LHCN-M2 (cell line): ENCODE data around the gene ALKBH1. TPM values are rescaled to one million over a fixed set of nuclear protein-coding genes. Genes with fewer than 3 reads are reported as not detected.
A peak's percentile ranks its signal among the peaks of the same experiment; 100 is the strongest.
"Not testable (repeated sequence)": the region's sequence is repeated elsewhere in the genome, so short reads cannot be mapped to it uniquely, and the experiment has no call there.

ENCODE experiments used
- DNase-seq: peaks from one replicate; pipeline ENCODE4 v3.0.0-alpha.2; 2012; ENCODE audit warnings: low read depth
- total RNA-seq: library from RNA; depleted of rRNA; stranded (reverse); fragments of >200 nt; gene quantifications from 2 replicates; pipeline ENCODE4 v1.2.3, GENCODE V29; 2014

ALKBH1 gene
- total RNA-seq, 1 experiment from 2014 or later, result 10.6 TPM

DNA sequence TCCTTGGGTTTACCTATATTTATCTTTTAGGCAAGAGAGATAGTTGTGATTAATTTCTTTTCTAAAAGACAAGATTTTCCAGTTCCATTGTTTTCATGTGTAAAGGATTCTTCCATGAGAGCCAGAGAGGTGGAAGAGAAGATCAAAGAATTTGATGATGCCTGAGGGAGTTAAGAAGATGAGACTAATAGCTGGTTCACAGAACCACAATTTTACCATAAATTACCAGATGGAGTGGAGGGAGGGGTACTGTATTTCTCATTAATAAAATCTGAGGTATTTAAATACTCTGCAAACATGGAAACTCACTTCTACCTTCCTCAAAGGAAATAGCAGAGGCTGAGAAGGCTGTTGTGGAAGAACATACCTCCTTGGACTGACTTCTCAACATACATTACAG is 34.6 kb downstream of the ALKBH1 start:
- DNase-seq, result no peak

DNA sequence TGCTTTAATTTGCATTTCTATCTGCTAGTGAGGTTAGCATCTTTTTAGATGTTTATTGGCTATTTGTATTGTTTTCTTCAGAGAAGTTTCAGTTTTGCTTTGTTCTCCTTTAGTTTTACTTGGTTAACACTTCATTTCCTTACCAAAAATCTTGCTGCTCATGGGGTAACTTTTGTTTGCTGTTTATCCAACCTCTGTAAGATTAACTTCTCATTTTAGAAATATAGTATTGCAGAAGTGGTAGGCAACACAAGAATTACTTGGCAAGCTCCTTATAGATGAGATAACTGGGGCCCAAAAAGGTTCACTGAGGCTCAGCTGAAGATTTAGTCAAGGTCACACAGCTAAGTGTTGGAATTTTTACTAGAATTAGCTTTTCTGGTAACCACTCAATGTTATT is 40.5 kb downstream of the ALKBH1 start:
- DNase-seq, result no peak

DNA sequence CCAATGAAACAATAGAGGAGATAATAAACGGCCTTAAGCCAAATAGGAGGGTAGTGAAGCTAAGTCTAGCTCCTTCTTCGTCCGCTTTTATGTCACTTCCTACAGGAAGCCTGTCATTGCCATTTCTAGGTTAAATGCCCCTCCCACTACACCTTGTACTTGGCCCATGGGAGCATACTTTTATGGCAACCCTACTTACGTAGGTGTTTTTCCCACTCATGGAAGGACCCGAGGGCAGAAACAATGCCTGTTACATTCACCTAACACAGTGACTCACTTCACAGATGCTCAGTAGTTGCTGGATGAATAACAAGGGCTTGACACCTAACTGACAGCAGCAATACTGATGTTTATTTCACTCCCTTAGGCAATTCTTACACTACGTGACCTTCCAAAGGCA is 44.5 kb downstream of the ALKBH1 start:
- no peak for DNase-seq

- DNase-seq, result not testable (repeated sequence)
Measured at GRCh38 chr14:77661562-77661961, 46.3 kb downstream of the ALKBH1 start.

DNA sequence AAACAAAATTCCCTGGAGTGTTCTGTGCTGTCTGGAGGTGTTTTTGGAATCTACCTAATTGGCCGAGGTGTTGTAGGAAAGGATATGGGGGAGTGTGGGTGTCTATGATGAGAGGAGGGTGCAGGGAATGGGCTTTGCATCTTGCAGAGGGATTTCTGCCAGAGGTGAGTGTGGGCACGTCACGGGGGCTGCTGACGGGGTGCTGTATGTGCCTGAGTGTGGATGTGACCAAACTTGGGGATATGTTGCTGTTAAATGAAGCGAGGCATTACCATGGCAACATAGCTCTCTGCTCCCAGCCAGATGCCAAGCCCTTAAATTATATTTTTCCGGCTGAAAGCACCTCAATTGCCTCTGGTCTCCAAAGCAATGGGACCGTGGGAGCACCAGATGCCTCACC is 47.1 kb downstream of the ALKBH1 start:
- no peak for DNase-seq

GRCh38 chr14:77659831-77660230 is 48.0 kb downstream of the ALKBH1 start:
- no peak for DNase-seq

DNA sequence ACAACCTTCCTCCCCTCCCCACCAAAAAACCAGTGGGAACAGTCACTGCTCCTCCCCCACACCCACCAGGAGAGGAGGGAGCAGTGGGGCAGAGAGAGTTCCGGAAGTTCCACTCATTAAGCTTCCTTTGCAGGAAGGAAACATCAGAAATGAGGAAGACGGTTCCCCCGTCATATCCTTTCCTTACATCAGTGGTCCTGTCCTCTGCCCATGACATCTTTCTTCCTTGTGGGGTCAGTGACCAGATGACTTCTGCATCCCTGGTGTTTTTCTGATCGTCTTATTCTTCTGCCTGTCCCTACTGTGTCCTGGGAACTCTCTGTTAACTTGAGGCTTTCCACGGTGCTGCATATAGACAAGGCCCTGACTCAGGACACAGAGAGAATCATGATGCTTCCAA is 50.5 kb downstream of the ALKBH1 start:
- no peak for DNase-seq

DNA sequence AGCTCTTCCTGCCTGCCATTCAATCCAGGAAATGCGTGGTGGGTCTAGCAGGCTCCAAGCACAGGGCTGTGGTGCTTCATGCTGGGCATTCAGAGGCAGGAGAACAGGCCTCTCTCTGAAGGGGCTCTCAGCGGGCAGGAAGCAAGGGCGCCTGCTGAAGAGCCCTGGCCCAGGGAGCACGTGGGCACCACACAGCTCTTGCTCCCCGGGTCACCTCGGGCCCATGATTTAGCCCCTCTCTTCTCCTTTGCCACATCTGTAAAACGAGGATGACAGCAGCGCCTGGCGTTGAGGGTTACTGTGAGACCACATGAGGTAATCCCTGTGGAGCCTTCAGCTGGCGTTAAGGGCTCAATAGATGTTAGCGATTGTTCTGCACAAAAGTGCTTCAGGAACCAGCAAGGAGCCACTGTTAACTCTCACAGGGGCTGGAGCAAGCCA is 53.8 kb downstream of the ALKBH1 start:
- no peak for DNase-seq

GRCh38 chr14:77649326-77649725 is 58.5 kb downstream of the ALKBH1 start:
- DNase-seq, result no peak

GRCh38 chr14:77648520-77649200 is 59.2 kb downstream of the ALKBH1 start:
- DNase-seq, result no peak

DNA sequence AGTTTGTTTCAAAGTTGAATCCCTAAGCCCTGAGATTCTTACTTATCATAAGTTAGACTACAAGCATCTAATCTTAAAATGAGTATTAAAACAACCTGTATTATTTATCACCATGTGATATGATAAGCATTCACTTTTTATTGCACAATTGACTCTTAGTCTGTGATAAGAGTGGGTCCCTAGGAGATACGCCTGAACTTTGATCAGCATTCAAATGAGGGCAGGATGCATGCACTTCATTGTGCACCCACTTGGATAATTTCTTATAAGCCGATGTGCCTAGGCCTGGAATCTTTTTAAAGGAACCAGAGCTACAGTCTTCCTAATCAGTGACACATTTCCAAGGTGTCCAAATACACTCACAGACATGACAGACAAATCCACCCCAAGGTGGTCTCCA is 60.0 kb downstream of the ALKBH1 start:
- DNase-seq, result no peak

- no peak for DNase-seq
Measured at GRCh38 chr14:77646907-77647306, 60.9 kb downstream of the ALKBH1 start.

DNA sequence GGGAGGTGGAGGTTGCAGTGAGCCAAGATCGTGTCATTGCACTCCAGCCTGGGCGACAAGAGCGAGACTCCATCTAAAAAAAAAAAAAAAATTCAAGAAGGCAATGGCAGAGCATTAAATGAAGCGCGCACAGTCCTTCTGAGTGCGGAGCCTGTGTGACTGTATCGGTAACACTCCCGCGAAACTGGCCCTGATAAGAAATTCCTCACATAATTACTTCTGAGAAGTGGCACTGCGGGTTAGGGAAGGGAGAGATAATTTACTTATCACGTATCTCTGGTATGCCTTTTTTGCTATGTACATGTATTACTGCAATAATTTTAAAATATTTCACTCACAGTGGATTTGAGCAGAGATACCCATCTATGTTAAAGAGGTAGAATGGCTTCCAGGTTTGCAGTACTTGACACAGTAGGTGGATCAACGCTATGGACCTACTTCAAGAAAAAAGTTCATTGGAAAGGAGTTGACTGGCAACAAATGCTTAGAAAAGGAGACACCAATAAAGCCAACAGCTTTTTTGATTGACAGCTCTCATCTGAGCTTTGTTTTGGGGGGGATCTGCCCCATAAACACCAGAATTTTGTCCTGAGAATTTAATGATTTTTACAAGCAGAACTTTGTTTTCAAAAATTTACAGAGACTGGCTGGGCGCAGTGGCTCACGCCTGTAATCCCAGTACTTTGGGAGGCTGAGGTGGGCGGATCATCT is 62.1 kb downstream of the ALKBH1 start:
- no peak for DNase-seq

- DNase-seq, result no peak
Measured at GRCh38 chr14:77642407-77642806, 65.4 kb downstream of the ALKBH1 start.

DNA sequence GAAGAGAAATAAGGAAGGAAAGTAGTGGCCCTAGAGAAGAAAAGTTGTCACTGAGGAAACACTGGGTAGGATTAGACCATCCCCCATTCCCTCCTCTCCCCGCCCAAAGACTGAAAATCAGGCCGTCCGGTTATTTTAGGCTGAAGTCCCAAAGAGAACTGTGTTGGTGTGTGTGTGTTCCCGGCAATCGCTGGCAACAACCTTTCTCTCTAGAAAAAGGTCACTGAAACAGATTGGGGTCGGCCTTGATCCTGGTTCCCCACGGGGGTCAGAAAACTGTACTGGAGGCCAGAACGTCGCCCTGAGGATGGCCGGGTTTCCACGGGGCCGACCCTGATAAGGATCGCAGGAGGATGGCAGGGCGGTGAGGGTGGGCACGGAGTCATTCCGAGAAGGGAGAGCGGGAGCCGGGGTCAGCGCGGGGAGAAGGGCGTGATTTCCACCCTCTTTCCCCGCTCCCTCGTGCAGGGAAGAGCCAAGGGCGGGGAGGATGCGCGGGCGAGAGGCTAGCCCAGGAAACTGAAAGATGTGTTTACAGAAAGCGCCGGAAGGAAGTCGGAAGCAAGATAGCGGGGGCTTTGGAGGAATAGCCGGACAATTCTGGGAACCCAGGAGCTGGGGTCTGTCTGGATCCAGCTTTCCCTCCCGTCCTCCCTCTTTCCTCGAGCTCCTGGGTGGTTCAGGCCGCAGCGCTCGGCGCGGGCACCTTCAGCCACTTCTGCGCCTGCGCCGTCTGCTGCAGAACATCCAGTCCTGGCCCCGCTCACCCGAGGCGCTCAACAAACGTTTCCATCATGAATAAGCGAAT is 66.1 kb downstream of the ALKBH1 start:
- peak; percentile 48 for DNase-seq

- DNase-seq, result no peak
Measured at GRCh38 chr14:77640756-77641533, 66.9 kb downstream of the ALKBH1 start.

GRCh38 chr14:77638771-77639171 is 69.1 kb downstream of the ALKBH1 start:
- peak; percentile 62 for DNase-seq

GRCh38 chr14:77635869-77636268 is 72.0 kb downstream of the ALKBH1 start:
- not testable (repeated sequence) for DNase-seq

GRCh38 chr14:77635466-77635865 is 72.4 kb downstream of the ALKBH1 start:
- not testable (repeated sequence) for DNase-seq

DNA sequence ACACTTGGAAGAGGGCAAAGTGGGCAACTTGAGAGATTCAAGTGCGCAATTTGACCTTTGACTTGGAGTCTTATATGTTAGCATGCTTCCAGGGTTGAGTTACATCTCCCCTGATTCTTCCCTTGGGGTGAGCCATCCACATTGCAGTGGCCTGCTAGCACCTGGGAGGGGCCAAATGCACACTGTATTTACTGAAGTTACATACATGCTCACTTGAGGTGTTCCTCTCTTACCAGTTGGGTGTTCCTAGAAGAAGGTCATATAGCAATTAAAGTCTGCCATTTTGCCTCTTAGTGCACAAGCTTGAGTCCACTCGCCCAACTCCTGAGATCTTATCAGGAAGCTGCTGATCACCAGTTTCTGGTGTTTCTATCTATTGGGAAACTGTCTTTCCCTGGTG is 77.7 kb downstream of the ALKBH1 start:
- DNase-seq, result no peak

DNA sequence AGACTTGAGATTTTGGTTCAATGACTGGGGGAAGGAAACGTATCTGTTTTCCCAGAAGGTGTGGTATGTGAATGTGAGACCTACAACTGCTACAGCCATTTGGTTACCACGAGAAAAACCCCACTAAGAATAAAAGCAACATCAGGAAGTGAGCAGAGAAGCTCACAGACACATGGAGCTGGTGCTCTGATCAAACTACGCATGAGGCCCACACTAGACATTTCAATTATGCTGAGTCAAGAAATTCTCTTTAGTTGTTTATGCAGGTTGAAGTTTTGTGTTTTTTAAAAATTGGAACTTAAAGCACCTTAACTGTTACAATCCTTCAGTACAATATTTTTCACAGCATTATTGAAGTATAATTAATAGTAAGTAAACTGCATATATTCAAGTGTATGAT is 82.5 kb downstream of the ALKBH1 start:
- DNase-seq, result no peak

DNA sequence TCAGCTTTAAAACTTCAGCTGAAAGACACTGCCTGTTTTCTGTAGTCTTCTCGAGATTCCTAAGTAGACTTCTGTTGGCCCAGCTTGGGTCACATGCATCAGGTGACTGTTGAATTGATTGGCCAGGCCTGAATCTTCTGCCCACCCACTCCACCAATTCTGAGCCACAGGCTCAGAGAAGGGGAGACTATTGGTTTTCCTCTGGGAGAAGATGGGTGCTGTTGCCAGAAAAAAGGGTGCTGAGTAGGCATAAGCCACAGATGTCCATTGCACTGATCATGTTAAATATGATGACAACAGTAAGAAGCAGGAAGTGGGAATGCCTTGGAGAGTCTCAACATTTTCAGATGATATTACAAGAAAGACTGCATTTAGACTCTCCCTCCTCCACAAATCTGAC is 84.6 kb downstream of the ALKBH1 start:
- no peak for DNase-seq
